HUES64 (cell line): ENCODE results near the gene ATG10.
A peak's percentile ranks its signal among the peaks of the same experiment; 100 is the strongest.

ENCODE experiments used
- H3K27ac ChIP-seq: 2 replicates; pipeline ENCODE4 v1.7.0; 2013; ENCODE audit warnings: low read depth, low read length, inconsistent platforms
- H3K27me3 ChIP-seq: 2 replicates; pipeline ENCODE4 v1.6.1; 2013; ENCODE audit warnings: mild to moderate bottlenecking, low read length; ENCODE audit not compliant: insufficient read depth
- H3K36me3 ChIP-seq: 2 replicates; pipeline ENCODE4 v1.6.1; 2013; ENCODE audit warnings: mild to moderate bottlenecking, low read length; ENCODE audit not compliant: insufficient read depth
- H3K4me1 ChIP-seq: 2 replicates; pipeline ENCODE4 v1.6.1; 2013; ENCODE audit warnings: mild to moderate bottlenecking, low read length, moderate library complexity; ENCODE audit not compliant: insufficient read depth
- H3K4me3 ChIP-seq: 2 replicates; pipeline ENCODE4 v1.5.1; 2013; ENCODE audit warnings: mild to moderate bottlenecking, low read length, moderate library complexity
- H3K9ac ChIP-seq: 2 replicates; pipeline ENCODE4 v1.6.1; 2013; ENCODE audit warnings: mild to moderate bottlenecking, low read depth, low read length
- H3K9me3 ChIP-seq: 2 replicates; pipeline ENCODE4 v1.6.1; 2013; ENCODE audit warnings: low read depth, low read length; ENCODE audit not compliant: insufficient read depth
- WGBS: fragments of 150-250, 120-280 bp; methylation state at CpG from one replicate; pipeline ENCODE4 v1.1.7; 2013; ENCODE audit warnings: missing lambda C conversion rate; 5-methylcytosine and 5-hydroxymethylcytosine counted together

The ATG10 gene

DNA sequence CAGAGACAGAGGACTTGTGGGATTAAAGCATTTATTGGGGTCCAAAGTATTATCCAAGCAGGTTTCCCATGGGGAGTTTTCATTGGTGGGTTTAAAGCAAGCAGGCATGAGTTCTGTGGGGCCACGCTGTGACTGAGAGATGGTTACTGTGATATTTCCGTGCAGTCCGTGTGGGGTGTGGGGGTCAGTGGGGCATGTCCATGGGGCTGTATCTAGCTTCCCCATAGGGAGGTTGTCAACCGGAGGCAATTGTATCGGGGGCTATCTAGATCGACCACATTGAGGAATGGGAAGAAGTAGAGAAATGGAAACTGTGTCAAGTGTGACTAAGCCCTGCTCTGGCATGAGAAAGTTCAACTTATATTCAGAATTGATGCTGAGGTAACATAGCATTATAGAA lies 313.4 kb downstream of the ATG10 start:
- 92% methylated on average over 6 of the region's 6 CpGs for WGBS
- Histone ChIP-seq H3K9ac (no peak overlapping the region), H3K4me1 (peaks cover 7% of the 10 kb centered on the region), H3K4me3 (no peak overlapping the region), H3K9me3 (no peaks in the 10 kb centered on the region), H3K27me3 (no peaks in the 10 kb centered on the region), H3K27ac (no peak overlapping the region), H3K36me3 (no peaks in the 10 kb centered on the region)

DNA sequence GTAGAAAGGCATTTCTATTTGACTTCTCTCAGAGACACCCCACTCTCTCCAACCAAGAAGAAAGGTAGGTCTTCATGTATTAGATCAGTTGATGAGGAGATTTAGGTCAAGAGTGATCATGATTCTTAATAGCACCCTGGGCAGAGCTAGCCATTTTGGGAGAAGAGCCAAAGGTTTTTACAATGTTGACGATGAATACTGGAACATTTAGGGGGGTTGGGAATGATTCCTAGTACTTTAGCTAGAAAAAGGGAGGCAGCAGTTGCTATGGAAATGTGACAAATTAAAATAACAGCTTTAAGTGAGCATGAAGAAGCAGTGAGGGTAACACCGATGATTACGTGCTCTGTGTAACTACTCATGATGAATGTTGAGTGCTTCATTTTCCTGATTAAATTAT lies 315.8 kb downstream of the ATG10 start:
- Histone ChIP-seq H3K9me3 (no peaks in the 10 kb centered on the region), H3K27ac (no peak overlapping the region), H3K27me3 (no peaks in the 10 kb centered on the region), H3K4me3 (no peak overlapping the region), H3K36me3 (no peaks in the 10 kb centered on the region), H3K9ac (no peak overlapping the region), H3K4me1 (peaks cover 21% of the 10 kb centered on the region)
- 90% methylated on average over 3 of the region's 3 CpGs for WGBS

DNA sequence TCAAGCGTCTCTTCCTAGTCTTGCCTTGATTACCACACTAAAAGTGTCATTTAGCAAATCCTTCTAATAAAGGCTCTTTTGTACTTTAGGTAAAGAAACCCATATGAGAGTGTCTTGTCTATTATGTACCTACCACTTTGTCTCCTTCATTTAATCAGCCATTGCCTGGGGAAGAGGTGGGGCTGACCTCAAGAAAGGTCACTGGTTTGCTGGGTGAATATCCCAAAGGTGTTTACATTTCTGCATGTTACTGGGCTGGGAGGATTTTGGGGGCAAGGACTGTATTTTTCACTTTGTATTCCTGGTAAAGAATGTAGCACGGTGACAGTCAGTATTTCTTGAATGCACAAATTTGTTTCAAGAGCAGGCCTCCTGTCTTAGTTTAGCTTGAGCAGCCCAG lies 318.2 kb downstream of the ATG10 start:
- Histone ChIP-seq H3K4me3 (no peak overlapping the region), H3K4me1 (peaks cover 40% of the 10 kb centered on the region), H3K27me3 (no peaks in the 10 kb centered on the region), H3K27ac (no peak overlapping the region), H3K9ac (no peak overlapping the region), H3K36me3 (no peaks in the 10 kb centered on the region), H3K9me3 (no peaks in the 10 kb centered on the region)
- WGBS: 79% methylated on average over 2 of the region's 2 CpGs

DNA sequence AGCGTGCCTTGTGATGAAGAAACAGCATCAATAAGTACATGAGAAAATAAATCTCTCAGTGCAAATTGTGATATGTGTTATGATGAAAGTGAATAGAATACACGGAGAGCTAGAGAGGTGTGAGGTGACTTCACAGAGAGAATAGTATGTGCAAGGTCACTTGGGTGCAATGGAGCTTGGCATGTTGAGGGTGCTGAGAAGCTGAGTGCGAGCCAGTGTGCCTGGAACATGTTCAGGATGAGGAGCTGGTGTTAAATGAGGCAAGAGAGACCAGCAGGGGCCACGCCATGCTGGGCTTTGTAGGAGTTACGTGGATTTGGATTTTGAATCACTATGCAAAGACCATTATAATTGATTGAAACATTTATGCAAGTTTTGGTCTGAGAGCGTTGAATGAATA lies 319.1 kb downstream of the ATG10 start:
- no peaks in the 10 kb centered on the region for H3K9me3 ChIP-seq
- no peaks in the 10 kb centered on the region for H3K27me3 ChIP-seq
- H3K36me3 ChIP-seq: no peaks in the 10 kb centered on the region
- H3K4me3 ChIP-seq: no peak overlapping the region
- WGBS: 88% methylated on average over 6 of the region's 6 CpGs
- H3K9ac ChIP-seq: no peak overlapping the region
- H3K27ac ChIP-seq: no peak overlapping the region
- peaks cover 49% of the 10 kb centered on the region for H3K4me1 ChIP-seq

DNA sequence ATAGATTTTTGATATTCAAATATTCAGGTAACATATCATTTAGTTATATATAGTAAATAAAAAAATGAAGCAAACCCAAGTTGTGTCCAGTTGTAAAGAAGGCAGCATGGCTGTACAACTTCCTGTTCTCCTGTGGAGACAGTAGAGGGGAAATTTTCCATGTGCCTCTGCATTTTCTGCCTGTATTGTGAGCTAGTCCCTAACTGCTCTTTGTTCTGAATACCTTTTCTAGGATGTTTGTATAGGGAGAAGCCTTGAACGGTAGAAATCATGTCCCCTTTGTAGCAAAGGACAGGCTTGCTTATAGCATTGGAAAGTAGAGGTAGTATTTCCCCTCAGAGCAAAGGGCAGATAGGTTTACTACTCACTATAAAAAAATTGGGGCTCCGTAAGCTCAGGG lies 319.6 kb downstream of the ATG10 start:
- WGBS: 74% methylated on average over 2 of the region's 2 CpGs
- Histone ChIP-seq H3K4me1 (peaks cover 54% of the 10 kb centered on the region), H3K36me3 (no peaks in the 10 kb centered on the region), H3K9me3 (no peaks in the 10 kb centered on the region), H3K27ac (no peak overlapping the region), H3K9ac (no peak overlapping the region), H3K4me3 (no peak overlapping the region), H3K27me3 (no peaks in the 10 kb centered on the region)

DNA sequence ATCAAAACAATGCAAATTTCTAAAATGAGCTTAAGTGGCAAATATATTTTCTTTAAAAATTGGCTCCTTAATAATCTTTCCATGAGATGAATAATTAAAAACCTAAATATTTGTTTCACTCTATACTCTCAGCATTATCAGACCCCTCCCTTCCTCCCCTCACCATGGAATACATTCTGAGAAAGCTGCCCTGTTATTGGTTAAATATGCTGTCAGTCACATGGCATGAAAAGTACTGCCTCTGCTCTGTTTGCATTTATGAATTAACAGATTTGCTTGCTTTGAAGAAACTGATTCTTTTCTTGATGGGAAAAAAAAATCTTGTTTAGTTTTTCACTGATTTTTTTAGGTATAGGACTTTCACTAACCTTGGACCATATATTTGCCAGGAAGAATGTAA lies 323.3 kb downstream of the ATG10 start:
- Histone ChIP-seq H3K27me3 (no peaks in the 10 kb centered on the region), H3K4me3 (no peak overlapping the region), H3K27ac (no peak overlapping the region), H3K36me3 (no peaks in the 10 kb centered on the region), H3K9me3 (no peaks in the 10 kb centered on the region), H3K9ac (no peak overlapping the region), H3K4me1 (peaks cover 53% of the 10 kb centered on the region)

DNA sequence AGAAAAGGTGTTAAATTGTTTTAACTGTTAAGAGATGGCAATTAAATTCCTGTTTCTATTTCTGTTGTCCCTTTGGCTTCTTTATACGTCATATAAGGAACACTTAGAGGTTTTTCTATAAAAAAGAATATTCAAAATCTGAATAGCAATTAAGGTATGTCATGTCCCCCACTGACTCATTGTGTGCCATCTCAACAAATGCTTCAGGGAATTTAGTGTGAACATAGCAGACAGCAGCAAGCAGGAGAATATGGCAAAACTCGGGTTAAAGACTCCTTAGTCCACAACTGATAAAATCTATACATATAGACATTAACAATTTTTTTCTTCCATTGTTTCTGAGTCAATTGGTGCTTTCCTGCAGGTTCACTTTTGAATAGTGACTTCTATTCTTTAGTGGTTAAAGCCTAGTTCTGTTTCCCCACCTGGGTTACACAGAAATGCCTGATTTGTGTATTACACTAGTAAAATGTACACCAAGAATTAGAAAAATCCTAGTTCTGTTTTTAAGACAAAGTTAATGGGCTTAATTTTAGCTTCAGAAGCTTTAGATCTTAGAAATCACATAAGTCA lies 324.2 kb downstream of the ATG10 start:
- no peak overlapping the region for H3K4me3 ChIP-seq
- WGBS: 55% methylated on average over 1 of the region's 2 CpGs
- no peaks in the 10 kb centered on the region for H3K9me3 ChIP-seq
- H3K9ac ChIP-seq: no peak overlapping the region
- H3K36me3 ChIP-seq: no peaks in the 10 kb centered on the region
- peak overlapping the region; percentile 7; the same call in 1 of the 2 replicates for H3K27ac ChIP-seq
- peaks cover 48% of the 10 kb centered on the region for H3K4me1 ChIP-seq
- H3K27me3 ChIP-seq: no peaks in the 10 kb centered on the region

DNA sequence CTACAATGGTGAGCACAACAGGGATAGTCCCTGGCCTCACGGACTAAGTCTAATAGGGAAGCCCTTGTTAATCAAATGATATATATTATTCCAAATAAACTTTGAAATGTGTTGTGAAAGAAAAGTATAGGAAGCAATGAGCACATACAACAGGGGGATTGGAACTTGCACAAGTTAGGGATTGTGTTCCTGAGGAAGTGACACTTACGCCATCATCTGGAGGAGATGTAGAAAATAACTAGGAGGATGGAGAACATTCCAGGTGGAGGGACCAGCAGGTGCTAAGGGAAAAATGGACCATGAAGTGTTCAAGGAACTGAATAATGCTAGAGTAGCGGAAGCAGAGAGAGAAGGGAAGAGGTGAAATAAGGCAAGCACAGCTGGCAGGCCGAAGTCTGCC lies 325.1 kb downstream of the ATG10 start:
- H3K27me3 ChIP-seq: no peaks in the 10 kb centered on the region
- H3K36me3 ChIP-seq: no peaks in the 10 kb centered on the region
- WGBS: 90% methylated on average over 4 of the region's 4 CpGs
- H3K27ac ChIP-seq: no peak overlapping the region
- H3K4me1 ChIP-seq: peaks cover 39% of the 10 kb centered on the region
- H3K9ac ChIP-seq: no peak overlapping the region
- no peaks in the 10 kb centered on the region for H3K9me3 ChIP-seq
- H3K4me3 ChIP-seq: no peak overlapping the region

DNA sequence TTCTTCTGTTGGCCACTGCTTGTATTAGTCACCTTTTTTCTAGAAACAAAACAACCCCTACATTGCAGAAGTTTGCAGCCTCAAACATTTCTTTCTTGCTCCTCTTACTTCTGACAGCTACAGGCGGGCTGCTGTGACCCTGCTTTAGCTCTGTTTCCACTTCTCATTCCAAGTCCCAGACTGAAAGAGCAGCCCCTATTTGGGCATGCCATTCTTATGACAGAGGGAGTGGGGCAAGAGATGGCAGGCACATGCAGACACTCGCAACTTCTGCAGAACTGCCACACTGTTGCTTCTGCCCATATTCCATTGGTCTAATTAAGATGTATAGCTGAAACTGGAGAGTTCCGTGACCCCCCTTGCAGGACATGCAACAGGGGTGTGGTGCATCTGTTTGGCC lies 325.9 kb downstream of the ATG10 start:
- 80% methylated on average over 3 of the region's 3 CpGs for WGBS
- no peaks in the 10 kb centered on the region for H3K36me3 ChIP-seq

DNA sequence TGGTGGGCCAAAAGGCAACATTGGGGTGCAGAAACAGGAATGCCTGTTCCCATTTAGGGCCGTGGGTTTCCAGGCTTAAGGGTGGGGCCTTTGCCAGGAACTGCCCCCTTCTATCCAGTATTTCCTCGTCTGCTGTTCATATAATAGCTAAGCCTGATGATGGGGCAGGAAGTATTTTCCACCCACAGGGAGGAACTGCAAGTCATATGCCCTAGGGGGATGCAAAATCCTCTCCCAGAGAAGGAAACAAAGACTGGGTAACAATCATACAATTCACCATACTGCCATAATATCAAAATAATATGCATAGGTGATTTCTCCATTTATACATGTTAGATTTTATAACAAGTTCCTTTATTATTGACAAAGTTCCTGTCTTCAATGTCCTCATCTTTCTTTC lies 326.8 kb downstream of the ATG10 start:
- Histone ChIP-seq H3K4me3 (no peak overlapping the region), H3K9me3 (no peaks in the 10 kb centered on the region), H3K27me3 (no peaks in the 10 kb centered on the region), H3K36me3 (no peaks in the 10 kb centered on the region), H3K9ac (no peak overlapping the region), H3K4me1 (peaks cover 28% of the 10 kb centered on the region), H3K27ac (no peak overlapping the region)
- 92% methylated on average over 2 of the region's 2 CpGs for WGBS

More for the DNA sequence above, 325.9 kb downstream of the ATG10 start:
- Histone ChIP-seq H3K9ac (no peak overlapping the region), H3K4me1 (peaks cover 37% of the 10 kb centered on the region), H3K27me3 (no peaks in the 10 kb centered on the region), H3K27ac (no peak overlapping the region), H3K9me3 (no peaks in the 10 kb centered on the region), H3K4me3 (no peak overlapping the region)

DNA sequence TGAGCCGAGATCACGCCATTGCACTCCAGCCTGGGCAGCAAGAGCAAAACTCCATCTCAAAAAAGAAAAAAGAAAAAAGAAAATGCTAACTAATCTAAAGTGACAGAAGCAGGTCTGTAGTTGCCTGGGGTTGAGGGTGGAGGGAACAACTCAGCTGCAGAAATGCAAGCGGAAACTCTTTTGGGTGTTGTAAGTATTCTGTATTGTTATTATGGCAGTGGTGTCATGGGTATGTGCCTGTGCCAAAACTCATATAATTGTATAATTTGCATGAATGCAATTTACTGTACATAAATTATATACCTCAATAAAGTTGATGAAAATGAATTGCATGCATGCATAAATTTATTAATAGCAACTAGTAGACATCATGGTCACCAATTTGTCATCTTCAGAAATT lies 329.4 kb downstream of the ATG10 start:
- 81% methylated on average over 3 of the region's 3 CpGs for WGBS
- no peak overlapping the region for H3K27ac ChIP-seq
- no peaks in the 10 kb centered on the region for H3K27me3 ChIP-seq
- H3K9me3 ChIP-seq: no peaks in the 10 kb centered on the region
- no peak overlapping the region for H3K9ac ChIP-seq
- no peak overlapping the region for H3K4me3 ChIP-seq
- peaks cover 23% of the 10 kb centered on the region; the same call in 1 of the 2 replicates for H3K4me1 ChIP-seq
- H3K36me3 ChIP-seq: no peaks in the 10 kb centered on the region
